ENCODE measurements around the gene PRDM8. TPM values are rescaled to one million over a fixed set of nuclear protein-coding genes. Genes with fewer than 3 reads are reported as not detected.
A peak's percentile ranks its signal among the peaks of the same experiment; 100 is the strongest.

The PRDM8 gene
- total RNA-seq, 2 experiments from 2014 or later: 1.4 to 1.6 TPM

GRCh38 chr4:80189956-80190677 lies 7.2 kb upstream of the PRDM8 start:
- H3K27ac Mint-ChIP-seq: no peak overlapping the region
- H3K4me1 Mint-ChIP-seq: peaks cover 9% of the 10 kb centered on the region
- no peaks in the 10 kb centered on the region for H3K9me3 Mint-ChIP-seq (ENCODE audit: low read depth)
- peaks cover 17% of the 10 kb centered on the region for H3K27me3 Mint-ChIP-seq
- no peak for ATAC-seq
- no peak for DNase-seq
- ChIA-PET CTCF (interaction anchor here (1.7 to 10.3 kb wide), 2 partner anchors 10 to 64 kb away, joined by 4 to 105 read pairs; partner anchors contain the start of gene PRDM8), POLR2A (no interaction called here)
- H3K36me3 Mint-ChIP-seq (ENCODE audit: low read depth): no peaks in the 10 kb centered on the region
- intact Hi-C loops (cut with DNase I, micrococcal nuclease): loop anchor here in 1 of 2 experiments (10.0 kb wide), 2 partner anchors 1305 to 1415 kb away; partner anchors contain the start of gene BMP2K
- H3K4me3 Mint-ChIP-seq: no peak overlapping the region

- ChIA-PET CTCF (no interaction called here), POLR2A (no interaction called here)
- ATAC-seq (no peak), DNase-seq (no peak)
- intact Hi-C loops (cut with DNase I, micrococcal nuclease): no loop called here
- peaks cover 22% of the 10 kb centered on the region for H3K27me3 Mint-ChIP-seq
- no peaks in the 10 kb centered on the region for H3K36me3 Mint-ChIP-seq (ENCODE audit: low read depth)
- no peak overlapping the region for H3K4me3 Mint-ChIP-seq
- peaks cover 6% of the 10 kb centered on the region for H3K4me1 Mint-ChIP-seq
- no peaks in the 10 kb centered on the region for H3K9me3 Mint-ChIP-seq (ENCODE audit: low read depth)
- no peak overlapping the region for H3K27ac Mint-ChIP-seq
Observed at GRCh38 chr4:80192252-80192866, 4.9 kb upstream of the PRDM8 start.

GRCh38 chr4:80192937-80193336 lies 4.4 kb upstream of the PRDM8 start:
- no peak overlapping the region for H3K27ac Mint-ChIP-seq
- H3K27me3 Mint-ChIP-seq: peaks cover 25% of the 10 kb centered on the region
- H3K4me1 Mint-ChIP-seq: peaks cover 10% of the 10 kb centered on the region
- no peaks in the 10 kb centered on the region for H3K36me3 Mint-ChIP-seq (ENCODE audit: low read depth)
- POLR2A ChIA-PET: no interaction called here
- ATAC-seq (no peak), DNase-seq (no peak)
- no peak overlapping the region for H3K4me3 Mint-ChIP-seq
- no peaks in the 10 kb centered on the region for H3K9me3 Mint-ChIP-seq (ENCODE audit: low read depth)
- CTCF ChIA-PET: no interaction called here
- intact Hi-C loops (cut with DNase I, micrococcal nuclease): no loop called here

- ChIA-PET POLR2A (interaction anchor here (1.0 kb wide), 1 partner anchor 8 kb away, joined by 4 read pairs; no protein-coding TSS in a partner anchor), CTCF (interaction anchor here (1.0 to 1.4 kb wide), 2 partner anchors 10 to 14 kb away, joined by 6 to 11 read pairs; no protein-coding TSS in a partner anchor)
- DNase-seq (no peak), ATAC-seq (no peak)
- H3K27me3 Mint-ChIP-seq: peaks cover 30% of the 10 kb centered on the region
- H3K4me1 Mint-ChIP-seq: peaks cover 18% of the 10 kb centered on the region
- H3K9me3 Mint-ChIP-seq (ENCODE audit: low read depth): no peaks in the 10 kb centered on the region
- H3K36me3 Mint-ChIP-seq (ENCODE audit: low read depth): no peaks in the 10 kb centered on the region
- intact Hi-C loops (cut with DNase I, micrococcal nuclease): loop anchor here in 1 of 2 experiments (2.0 kb wide), 1 partner anchor 71 kb away; the partner anchor contains the start of gene FGF5
- H3K4me3 Mint-ChIP-seq: no peak overlapping the region
- H3K27ac Mint-ChIP-seq: no peak overlapping the region
Observed at GRCh38 chr4:80195441-80196140, 1.7 kb upstream of the PRDM8 start.

GRCh38 chr4:80196259-80196921 lies 913 bp upstream of the PRDM8 start:
- Mint-ChIP-seq H3K36me3 (ENCODE audit: low read depth) (no peaks in the 10 kb centered on the region), H3K4me1 (peaks cover 23% of the 10 kb centered on the region), H3K9me3 (ENCODE audit: low read depth) (no peaks in the 10 kb centered on the region), H3K4me3 (peak overlapping the region; percentile 64), H3K27ac (no peak overlapping the region), H3K27me3 (peaks cover 33% of the 10 kb centered on the region)
- ChIA-PET POLR2A (interaction anchor here (1.0 kb wide), 1 partner anchor 9 kb away, joined by 4 read pairs; no protein-coding TSS in a partner anchor), CTCF (interaction anchor here (1.0 to 7.0 kb wide), 5 partner anchors 10 to 122 kb away, joined by 3 to 105 read pairs (median 6); no protein-coding TSS in a partner anchor)
- DNase-seq: no peak
- intact Hi-C loops (cut with DNase I, micrococcal nuclease): loop anchor here in 1 of 2 experiments (2.0 kb wide), 1 partner anchor 70 kb away; the partner anchor contains the start of gene FGF5
- ATAC-seq: no peak

- intact Hi-C loops (cut with DNase I, micrococcal nuclease): loop anchor here in 1 of 2 experiments (2.0 kb wide), 1 partner anchor 69 kb away; the partner anchor contains the start of gene FGF5
- H3K9me3 Mint-ChIP-seq (ENCODE audit: low read depth): no peaks in the 10 kb centered on the region
- CTCF ChIA-PET: interaction anchor here (1.0 to 7.0 kb wide), 3 partner anchors 12 to 124 kb away, joined by 3 to 105 read pairs (median 3); no protein-coding TSS in a partner anchor
- H3K4me3 Mint-ChIP-seq: peak overlapping the region; percentile 64
- ATAC-seq: no peak
- H3K4me1 Mint-ChIP-seq: peaks cover 31% of the 10 kb centered on the region
- peak; percentile 38 for DNase-seq
- POLR2A ChIA-PET: no interaction called here
- no peaks in the 10 kb centered on the region for H3K36me3 Mint-ChIP-seq (ENCODE audit: low read depth)
- no peak overlapping the region for H3K27ac Mint-ChIP-seq
- peaks cover 31% of the 10 kb centered on the region for H3K27me3 Mint-ChIP-seq
Observed at GRCh38 chr4:80197601-80198440, 518 bp downstream of the PRDM8 start.

GRCh38 chr4:80198441-80198837 lies 1.1 kb downstream of the PRDM8 start:
- ChIA-PET POLR2A (no interaction called here), CTCF (interaction anchor here (1.2 to 7.0 kb wide), 3 partner anchors 10 to 119 kb away, joined by 3 to 105 read pairs (median 4); no protein-coding TSS in a partner anchor)
- Mint-ChIP-seq H3K36me3 (ENCODE audit: low read depth) (no peaks in the 10 kb centered on the region), H3K9me3 (ENCODE audit: low read depth) (no peaks in the 10 kb centered on the region), H3K27ac (no peak overlapping the region), H3K27me3 (peaks cover 31% of the 10 kb centered on the region), H3K4me1 (peaks cover 33% of the 10 kb centered on the region), H3K4me3 (peak overlapping the region; percentile 64)
- no peak for DNase-seq
- ATAC-seq: no peak
- intact Hi-C loops (cut with DNase I, micrococcal nuclease): no loop called here

- H3K27ac Mint-ChIP-seq: no peak overlapping the region
- intact Hi-C loops (cut with DNase I, micrococcal nuclease): no loop called here
- no peaks in the 10 kb centered on the region for H3K9me3 Mint-ChIP-seq (ENCODE audit: low read depth)
- CTCF ChIA-PET: interaction anchor here (0.6 to 7.0 kb wide), 5 partner anchors 10 to 576 kb away, joined by 3 to 105 read pairs (median 3); no protein-coding TSS in a partner anchor
- DNase-seq (no peak), ATAC-seq (no peak)
- peaks cover 30% of the 10 kb centered on the region for H3K27me3 Mint-ChIP-seq
- no peaks in the 10 kb centered on the region for H3K36me3 Mint-ChIP-seq (ENCODE audit: low read depth)
- no peak overlapping the region for H3K4me3 Mint-ChIP-seq
- peaks cover 36% of the 10 kb centered on the region for H3K4me1 Mint-ChIP-seq
- POLR2A ChIA-PET: no interaction called here
Observed at GRCh38 chr4:80199004-80199560, 1.8 kb downstream of the PRDM8 start.

- no peak for ATAC-seq
- CTCF ChIA-PET: interaction anchor here (0.7 to 7.0 kb wide), 5 partner anchors 9 to 597 kb away, joined by 3 to 105 read pairs (median 4); no protein-coding TSS in a partner anchor
- H3K27ac Mint-ChIP-seq: no peak overlapping the region
- peaks cover 36% of the 10 kb centered on the region for H3K4me1 Mint-ChIP-seq
- H3K4me3 Mint-ChIP-seq: no peak overlapping the region
- no peaks in the 10 kb centered on the region for H3K36me3 Mint-ChIP-seq (ENCODE audit: low read depth)
- intact Hi-C loops (cut with DNase I, micrococcal nuclease): loop anchor here (5.0 to 10.0 kb wide), 7 partner anchors 73 to 1263 kb away; partner anchors contain the start of genes ANTXR2 (in 2 of the 2) and PAQR3 (in 1 of the 2)
- no peaks in the 10 kb centered on the region for H3K9me3 Mint-ChIP-seq (ENCODE audit: low read depth)
- POLR2A ChIA-PET: no interaction called here
- DNase-seq: no peak
- H3K27me3 Mint-ChIP-seq: peaks cover 30% of the 10 kb centered on the region
Observed at GRCh38 chr4:80199947-80200346, 2.6 kb downstream of the PRDM8 start.

Measured in activated CD4-positive, alpha-beta T cell treated with anti-CD3 and anti-CD28 coated beads for 36 hours (primary cell).